Activated T-helper 9 cell treated with anti-CD3 and anti-CD28 coated beads, Interleukin-2, amount 50 U/mL, for 16 hours (primary cell): ENCODE results near the gene HIPK4.
"Not testable (repeated sequence)": the region's sequence is repeated elsewhere in the genome, so short reads cannot be mapped to it uniquely, and the experiment has no call there.

Experiments
- DNase-seq: peaks from one replicate; pipeline ENCODE4 v3.0.0-alpha.2; 2020; ENCODE audit warnings: low read depth

The HIPK4 gene

GRCh38 chr19:40417643-40417981 is 27.6 kb upstream of the HIPK4 start:
- DNase-seq: no peak

GRCh38 chr19:40416918-40417642 is 27.1 kb upstream of the HIPK4 start:
- no peak for DNase-seq

GRCh38 chr19:40415768-40416167 is 25.8 kb upstream of the HIPK4 start:
- no peak for DNase-seq

GRCh38 chr19:40414542-40415535 is 24.9 kb upstream of the HIPK4 start:
- DNase-seq: no peak

- no peak for DNase-seq
These were observed 23.4 kb upstream of the HIPK4 start, which contains the start of gene PRX for GRCh38 chr19:40413291-40413845. Gene PRX, minus strand, starts transcription at chr19:40413378. Its CDS starts 5,446 bp downstream, at chr19:40407932.

- DNase-seq: no peak
These were observed 22.9 kb upstream of the HIPK4 start for GRCh38 chr19:40412866-40413265.

GRCh38 chr19:40411958-40412499 is 22.0 kb upstream of the HIPK4 start:
- DNase-seq: no peak

- DNase-seq: no peak
These were observed 21.3 kb upstream of the HIPK4 start for GRCh38 chr19:40411125-40411842.

- DNase-seq: no peak
These were observed 20.0 kb upstream of the HIPK4 start for GRCh38 chr19:40410030-40410389.

GRCh38 chr19:40408598-40408925 is 18.6 kb upstream of the HIPK4 start:
- DNase-seq: not testable (repeated sequence)

GRCh38 chr19:40407714-40408597 is 18.0 kb upstream of the HIPK4 start:
- DNase-seq: no peak

GRCh38 chr19:40403262-40403984 is 13.4 kb upstream of the HIPK4 start:
- DNase-seq: peak; percentile 65

GRCh38 chr19:40400559-40400958 is 10.6 kb upstream of the HIPK4 start:
- DNase-seq: no peak

GRCh38 chr19:40398417-40399131 is 8.6 kb upstream of the HIPK4 start:
- DNase-seq: peak; percentile 40

GRCh38 chr19:40397568-40397906 is 7.6 kb upstream of the HIPK4 start:
- no peak for DNase-seq

- DNase-seq: no peak
These were observed 7.0 kb upstream of the HIPK4 start for GRCh38 chr19:40396886-40397567.

- DNase-seq: no peak
These were observed 6.0 kb upstream of the HIPK4 start for GRCh38 chr19:40395956-40396355.

- no peak for DNase-seq
These were observed 4.8 kb upstream of the HIPK4 start for GRCh38 chr19:40394816-40395210.
